ENCODE measurements around the gene PRKACB. TPM values are rescaled to one million over a fixed set of nuclear protein-coding genes. Genes with fewer than 3 reads are reported as not detected.

The PRKACB gene
- total RNA-seq, 2 donors from 2014 or later, result 25.2 to 35.0 TPM

DNA sequence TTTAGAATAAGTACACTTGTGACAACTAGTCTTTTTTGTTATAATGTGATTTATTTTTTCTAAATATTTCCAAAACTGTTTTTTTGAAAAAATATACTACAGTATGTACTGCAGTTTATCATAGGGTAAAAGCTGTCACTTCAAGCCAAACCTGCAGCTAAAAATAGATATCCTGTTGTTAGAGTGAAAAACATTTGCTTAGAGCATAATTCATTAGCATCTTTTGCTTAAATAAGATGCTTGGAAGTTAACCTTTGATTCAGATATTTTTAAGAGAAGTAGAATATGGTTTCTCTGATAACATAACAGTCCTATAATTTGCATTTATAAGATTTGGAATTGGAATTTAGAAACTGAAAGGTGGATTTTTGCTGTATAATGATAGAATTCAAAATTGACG is 21.5 kb downstream of the PRKACB start:
- no peaks in the 10 kb centered on the region for H3K27me3 ChIP-seq

DNA sequence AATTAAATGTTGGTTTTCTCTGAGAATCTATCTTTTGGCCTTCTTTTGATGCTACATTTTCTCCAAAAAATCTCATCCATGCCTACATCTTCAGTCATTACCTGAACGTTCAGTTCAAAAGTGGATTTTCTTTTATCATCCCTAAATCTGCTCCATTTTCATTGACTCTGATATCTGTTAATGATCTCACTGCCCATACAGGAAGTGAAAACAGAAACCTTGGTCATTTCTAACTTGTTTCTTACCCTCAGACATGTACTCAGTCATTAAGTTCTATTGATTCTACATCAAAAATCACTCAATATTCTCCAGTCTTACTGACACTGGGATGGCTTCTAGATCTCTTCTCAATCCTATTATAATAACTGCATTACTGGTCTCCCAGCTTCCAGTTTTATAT is 22.7 kb downstream of the PRKACB start:
- Histone ChIP-seq H3K27me3 (no peaks in the 10 kb centered on the region), H3K4me3 (no peak overlapping the region), H3K9me3 (no peaks in the 10 kb centered on the region), H3K4me1 (peaks cover 0 to 10% of the 10 kb centered on the region in 2 donors), H3K27ac (no peak overlapping the region), H3K36me3 (no peaks in the 10 kb centered on the region)
- no peak for DNase-seq (ENCODE audit: low spot score)
- TF ChIP-seq, protein P1, sequence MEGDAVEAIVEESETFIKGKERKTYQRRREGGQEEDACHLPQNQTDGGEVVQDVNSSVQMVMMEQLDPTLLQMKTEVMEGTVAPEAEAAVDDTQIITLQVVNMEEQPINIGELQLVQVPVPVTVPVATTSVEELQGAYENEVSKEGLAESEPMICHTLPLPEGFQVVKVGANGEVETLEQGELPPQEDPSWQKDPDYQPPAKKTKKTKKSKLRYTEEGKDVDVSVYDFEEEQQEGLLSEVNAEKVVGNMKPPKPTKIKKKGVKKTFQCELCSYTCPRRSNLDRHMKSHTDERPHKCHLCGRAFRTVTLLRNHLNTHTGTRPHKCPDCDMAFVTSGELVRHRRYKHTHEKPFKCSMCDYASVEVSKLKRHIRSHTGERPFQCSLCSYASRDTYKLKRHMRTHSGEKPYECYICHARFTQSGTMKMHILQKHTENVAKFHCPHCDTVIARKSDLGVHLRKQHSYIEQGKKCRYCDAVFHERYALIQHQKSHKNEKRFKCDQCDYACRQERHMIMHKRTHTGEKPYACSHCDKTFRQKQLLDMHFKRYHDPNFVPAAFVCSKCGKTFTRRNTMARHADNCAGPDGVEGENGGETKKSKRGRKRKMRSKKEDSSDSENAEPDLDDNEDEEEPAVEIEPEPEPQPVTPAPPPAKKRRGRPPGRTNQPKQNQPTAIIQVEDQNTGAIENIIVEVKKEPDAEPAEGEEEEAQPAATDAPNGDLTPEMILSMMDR (IDR thresholded peaks at IDR 0.05), result no peak

More for the DNA sequence above, 21.5 kb downstream of the PRKACB start:
- DNase-seq (ENCODE audit: low spot score), result no peak
- Histone ChIP-seq H3K4me3 (no peak overlapping the region), H3K4me1 (peaks cover 0 to 10% of the 10 kb centered on the region in 2 donors), H3K9me3 (no peaks in the 10 kb centered on the region), H3K27ac (no peak overlapping the region), H3K36me3 (no peaks in the 10 kb centered on the region)
- TF ChIP-seq, protein P1 (IDR thresholded peaks at IDR 0.05), result no peak

DNA sequence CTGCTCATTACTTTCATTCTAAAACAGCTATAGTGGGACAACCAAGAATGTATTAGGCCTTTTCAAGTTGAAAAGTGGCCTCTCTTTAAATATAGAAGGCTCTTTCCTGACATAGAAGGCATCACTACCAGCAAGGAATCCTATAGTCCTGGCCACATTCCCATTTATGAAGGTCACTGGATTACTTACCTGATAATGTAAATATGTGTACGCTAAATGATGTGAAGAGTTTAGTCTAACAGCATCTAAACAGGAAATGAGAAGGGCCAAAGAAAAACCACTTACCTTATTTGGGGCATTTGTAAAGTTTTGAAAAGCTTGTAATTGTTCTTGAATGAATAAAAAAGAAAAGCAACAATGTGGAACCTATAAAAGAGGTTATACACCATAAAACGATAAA is 24.7 kb downstream of the PRKACB start:
- Histone ChIP-seq H3K4me3 (no peak overlapping the region), H3K9me3 (no peaks in the 10 kb centered on the region), H3K27ac (no peak overlapping the region), H3K36me3 (no peaks in the 10 kb centered on the region), H3K27me3 (no peaks in the 10 kb centered on the region), H3K4me1 (peaks cover 0 to 10% of the 10 kb centered on the region in 2 donors)
- TF ChIP-seq, protein P1 (IDR thresholded peaks at IDR 0.05), result no peak
- DNase-seq (ENCODE audit: low spot score), result no peak

DNA sequence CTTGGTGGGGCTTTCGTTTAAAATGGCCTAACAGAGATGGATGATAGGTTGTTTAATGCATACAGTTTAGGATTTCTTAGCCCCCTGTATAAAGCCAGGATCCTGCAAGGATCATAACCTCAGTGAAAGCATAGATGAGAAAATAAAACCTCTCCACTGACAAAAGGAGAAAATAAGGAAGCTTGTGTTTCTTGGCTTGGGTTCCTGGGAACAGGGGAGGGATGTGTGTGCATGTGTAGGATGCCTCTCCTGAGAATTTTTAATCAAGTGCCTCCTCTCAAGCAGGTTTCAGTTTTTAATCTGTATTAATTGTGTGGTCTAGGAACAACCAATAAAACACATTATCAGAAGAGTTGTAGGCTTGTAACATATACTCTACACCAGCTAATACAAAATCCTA is 26.1 kb downstream of the PRKACB start:
- H3K9me3 ChIP-seq, result no peaks in the 10 kb centered on the region
- no peaks in the 10 kb centered on the region for H3K27me3 ChIP-seq
- TF ChIP-seq, protein P1 (IDR thresholded peaks at IDR 0.05), result no peak
- H3K36me3 ChIP-seq, result no peaks in the 10 kb centered on the region
- H3K4me3 ChIP-seq, result no peak overlapping the region
- peaks cover 0 to 3% of the 10 kb centered on the region in 2 donors for H3K4me1 ChIP-seq
- H3K27ac ChIP-seq, result no peak overlapping the region
- no peak for DNase-seq (ENCODE audit: low spot score)

DNA sequence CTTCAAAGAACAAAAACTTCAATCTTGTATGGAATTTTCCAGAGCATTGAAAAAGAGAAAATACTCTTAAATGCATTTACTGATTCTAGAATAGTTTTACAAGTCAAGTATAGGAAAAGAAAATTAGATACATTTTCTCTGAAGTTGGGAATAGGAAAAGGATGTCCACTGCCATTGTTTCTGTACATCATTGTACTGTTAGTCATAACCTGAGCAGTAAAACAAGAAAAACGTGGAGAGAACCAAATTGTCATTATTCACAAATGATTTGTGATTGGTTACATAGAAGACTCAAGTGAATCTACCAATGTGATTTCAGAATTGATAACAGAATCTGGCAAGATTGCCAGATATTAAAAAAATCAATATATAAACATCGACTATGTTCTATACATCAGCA is 27.4 kb downstream of the PRKACB start:
- Histone ChIP-seq H3K36me3 (no peaks in the 10 kb centered on the region), H3K4me3 (no peak overlapping the region), H3K27ac (no peak overlapping the region), H3K27me3 (no peaks in the 10 kb centered on the region), H3K9me3 (no peaks in the 10 kb centered on the region), H3K4me1 (no peaks in the 10 kb centered on the region)
- TF ChIP-seq, protein P1 (IDR thresholded peaks at IDR 0.05), result no peak
- DNase-seq (ENCODE audit: low spot score), result no peak

DNA sequence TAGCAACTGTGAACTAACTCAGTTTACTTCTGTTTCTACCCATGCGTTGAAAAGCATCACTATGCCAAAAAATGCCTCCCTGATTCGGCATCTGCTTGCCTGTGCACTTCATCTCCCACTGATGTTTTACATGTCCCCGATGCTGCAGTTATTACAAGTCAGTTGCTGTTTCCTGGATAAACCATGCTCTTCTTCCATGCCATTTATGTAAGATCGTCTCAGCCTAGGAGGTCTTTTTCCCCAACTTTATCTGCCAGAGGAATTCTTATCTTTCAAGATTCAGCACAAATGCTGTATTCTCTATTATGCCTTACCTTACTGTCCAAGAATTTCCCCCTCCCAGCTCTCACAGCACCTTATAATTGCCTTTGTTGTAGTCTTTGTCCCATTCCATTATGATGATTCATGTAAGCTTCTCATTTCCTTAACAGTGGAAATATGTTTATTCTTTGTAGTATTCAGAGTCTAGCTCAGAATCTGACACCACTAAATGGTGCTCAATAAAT is 30.0 kb downstream of the PRKACB start:
- Histone ChIP-seq H3K36me3 (no peaks in the 10 kb centered on the region), H3K27ac (no peak overlapping the region), H3K4me3 (no peak overlapping the region), H3K4me1 (no peaks in the 10 kb centered on the region), H3K9me3 (no peaks in the 10 kb centered on the region), H3K27me3 (no peaks in the 10 kb centered on the region)
- no peak for DNase-seq (ENCODE audit: low spot score)
- TF ChIP-seq, protein P1 (IDR thresholded peaks at IDR 0.05), result no peak
